Mammary epithelial cell (primary cell): Measurements from ENCODE around the gene GNPAT.

Experiments
- CTCF ChIP-seq, 2 donors: IDR thresholded peaks in 1 of 2; conservative IDR thresholded peaks in 1 of 2; 2 replicates each; pipeline ENCODE4 v1.5.1; 2011 to 2012; ENCODE audit warnings: inconsistent platforms in 2 of 2, low read length in 2 of 2, mild to moderate bottlenecking in 2 of 2, control low read depth in 1 of 2, low read depth in 1 of 2; ENCODE audit not compliant: insufficient read depth in 1 of 2; ENCODE audit errors: extremely low read depth in 1 of 2
- EZH2 ChIP-seq: IDR thresholded peaks from 2 replicates; pipeline ENCODE4 v1.6.1; 2012; ENCODE audit warnings: low read length, inconsistent platforms, borderline replicate concordance

DNA sequence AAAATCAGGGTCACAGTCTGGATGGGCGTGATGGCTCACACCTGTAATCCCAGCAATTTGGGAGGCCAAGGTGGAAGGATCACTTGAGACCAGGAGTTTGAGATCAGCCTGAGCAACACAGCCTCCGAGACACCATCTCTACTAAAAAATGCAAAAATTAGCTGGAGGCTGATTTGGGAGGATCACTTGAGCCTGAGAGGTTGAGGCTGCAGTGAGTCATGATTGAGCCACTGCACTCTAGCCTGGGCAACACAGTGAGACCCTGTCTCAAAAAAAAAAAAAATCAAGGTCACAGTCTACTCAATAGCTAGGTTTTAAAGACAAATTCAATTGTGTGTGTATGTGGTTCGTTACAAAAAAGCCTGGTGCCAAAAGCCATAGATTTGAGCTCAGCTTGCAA lies 44.7 kb upstream of the GNPAT start:
- no peak for TF ChIP-seq CTCF (conservative IDR thresholded peaks at IDR 0.05 in 1 of 2, IDR thresholded peaks at IDR 0.05 in 1 of 2; ENCODE audit: extremely low read depth in 1 of 2, insufficient read depth in 1 of 2, low read depth in 1 of 2, low read length in 2 of 2)
- TF ChIP-seq EZH2, result no peak
